Osteocyte (in vitro differentiated cells): ENCODE measurements around the gene OR9G1. TPM values are rescaled to one million over a fixed set of nuclear protein-coding genes. Genes with fewer than 3 reads are reported as not detected.

Experiments used
- DNase-seq: peaks from one replicate; pipeline ENCODE4 v3.0.0; 2021; ENCODE audit warnings: mixed read lengths; ENCODE audit not compliant: unreplicated experiment; ENCODE audit errors: extremely low spot score
- H3K27ac Mint-ChIP-seq: one replicate; pipeline ENCODE4 v1.8.0; 2021; ENCODE audit warnings: mild to moderate bottlenecking, mixed read lengths; ENCODE audit not compliant: unreplicated experiment
- H3K27me3 Mint-ChIP-seq: one replicate; pipeline ENCODE4 v1.8.0; 2021; ENCODE audit warnings: mixed read lengths; ENCODE audit not compliant: unreplicated experiment
- H3K36me3 Mint-ChIP-seq: one replicate; pipeline ENCODE4 v1.8.0; 2021; ENCODE audit warnings: mixed read lengths; ENCODE audit not compliant: unreplicated experiment
- H3K4me1 Mint-ChIP-seq: one replicate; pipeline ENCODE4 v1.8.0; 2021; ENCODE audit warnings: mixed read lengths; ENCODE audit not compliant: unreplicated experiment
- H3K4me3 Mint-ChIP-seq: one replicate; pipeline ENCODE4 v1.8.0; 2021; ENCODE audit warnings: mild to moderate bottlenecking, moderate library complexity, mixed read lengths; ENCODE audit not compliant: unreplicated experiment
- H3K9me3 Mint-ChIP-seq: one replicate; pipeline ENCODE4 v1.8.0; 2021; ENCODE audit warnings: mixed read lengths; ENCODE audit not compliant: unreplicated experiment
- microRNA-seq: library from miRNA; unstranded; fragments of <30 nt; microRNA quantifications from one replicate; pipeline ENCODE4 v1.1.0, GENCODE V29; 2020; ENCODE audit not compliant: unreplicated experiment
- total RNA-seq: library from RNA; stranded (reverse); gene quantifications from 2 replicates; pipeline ENCODE4 v1.2.1, GENCODE V29; 2021
- TF ChIP-seq, protein P1 (sequence below): fragments of 200-600 bp; sonication (generic); IDR thresholded peaks from 2 replicates; pipeline ENCODE4 v1.5.0; 2021; ENCODE audit warnings: antibody characterized with exemption, mild to moderate bottlenecking, moderate library complexity

The OR9G1 gene
- total RNA-seq, 1 donor from 2014 or later, result not detected

GRCh38 chr11:56748597-56748996, 49.7 kb downstream of the OR9G1 start, which contains the start of gene OR9G4:
TSS of gene OR9G4 (minus strand) at chr11:56748697. CDS start at chr11:56743766, 4,931 bp downstream.
- DNase-seq, result no peak
- TF ChIP-seq, protein P1, sequence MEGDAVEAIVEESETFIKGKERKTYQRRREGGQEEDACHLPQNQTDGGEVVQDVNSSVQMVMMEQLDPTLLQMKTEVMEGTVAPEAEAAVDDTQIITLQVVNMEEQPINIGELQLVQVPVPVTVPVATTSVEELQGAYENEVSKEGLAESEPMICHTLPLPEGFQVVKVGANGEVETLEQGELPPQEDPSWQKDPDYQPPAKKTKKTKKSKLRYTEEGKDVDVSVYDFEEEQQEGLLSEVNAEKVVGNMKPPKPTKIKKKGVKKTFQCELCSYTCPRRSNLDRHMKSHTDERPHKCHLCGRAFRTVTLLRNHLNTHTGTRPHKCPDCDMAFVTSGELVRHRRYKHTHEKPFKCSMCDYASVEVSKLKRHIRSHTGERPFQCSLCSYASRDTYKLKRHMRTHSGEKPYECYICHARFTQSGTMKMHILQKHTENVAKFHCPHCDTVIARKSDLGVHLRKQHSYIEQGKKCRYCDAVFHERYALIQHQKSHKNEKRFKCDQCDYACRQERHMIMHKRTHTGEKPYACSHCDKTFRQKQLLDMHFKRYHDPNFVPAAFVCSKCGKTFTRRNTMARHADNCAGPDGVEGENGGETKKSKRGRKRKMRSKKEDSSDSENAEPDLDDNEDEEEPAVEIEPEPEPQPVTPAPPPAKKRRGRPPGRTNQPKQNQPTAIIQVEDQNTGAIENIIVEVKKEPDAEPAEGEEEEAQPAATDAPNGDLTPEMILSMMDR, result no peak
- H3K27me3 Mint-ChIP-seq, result no peaks in the 10 kb centered on the region
- no peaks in the 10 kb centered on the region for H3K36me3 Mint-ChIP-seq
- H3K4me3 Mint-ChIP-seq, result no peak within 1 kb of the TSS
- H3K27ac Mint-ChIP-seq, result no peak within 1 kb of the TSS
- peaks cover 19% of the 10 kb centered on the region for H3K9me3 Mint-ChIP-seq
- H3K4me1 Mint-ChIP-seq, result no peaks in the 10 kb centered on the region

DNA sequence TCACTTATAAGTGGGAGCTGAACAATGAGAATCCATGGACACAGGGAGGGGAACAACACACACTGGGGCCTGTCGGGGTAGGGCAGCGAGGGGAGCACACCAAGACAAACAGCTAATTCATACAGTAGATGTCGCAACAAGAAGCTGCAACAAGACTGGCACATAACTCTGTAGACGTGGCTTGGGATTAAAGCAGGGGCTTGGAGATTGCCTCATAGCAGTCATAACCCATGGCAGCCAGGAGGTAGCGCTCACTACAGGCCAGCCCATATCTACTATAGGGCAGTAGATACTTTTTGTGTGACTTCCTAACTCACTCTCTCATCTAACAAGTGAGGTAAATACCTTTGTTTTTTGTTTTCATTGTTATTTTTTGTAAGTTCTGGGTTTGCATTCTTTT, 51.3 kb downstream of the OR9G1 start:
- peaks cover 19% of the 10 kb centered on the region for H3K9me3 Mint-ChIP-seq
- TF ChIP-seq, protein P1, result no peak
- H3K27me3 Mint-ChIP-seq, result no peaks in the 10 kb centered on the region
- H3K27ac Mint-ChIP-seq, result no peak overlapping the region
- H3K36me3 Mint-ChIP-seq, result no peaks in the 10 kb centered on the region
- H3K4me1 Mint-ChIP-seq, result no peaks in the 10 kb centered on the region
- no peak for DNase-seq
- no peak overlapping the region for H3K4me3 Mint-ChIP-seq

GRCh38 chr11:56751480-56751879, 52.6 kb downstream of the OR9G1 start:
- H3K4me1 Mint-ChIP-seq, result no peaks in the 10 kb centered on the region
- no peaks in the 10 kb centered on the region for H3K36me3 Mint-ChIP-seq
- H3K27ac Mint-ChIP-seq, result no peak overlapping the region
- no peak for DNase-seq
- no peak overlapping the region for H3K4me3 Mint-ChIP-seq
- no peaks in the 10 kb centered on the region for H3K27me3 Mint-ChIP-seq
- peaks cover 19% of the 10 kb centered on the region for H3K9me3 Mint-ChIP-seq
- TF ChIP-seq, protein P1, result no peak

Small RNAs within 50 kb of the gene (microRNA-seq; reads per million reads assigned to microRNA genes)
- gene MIR6128, result not detected

Other genes with a start within 250 kb of the OR9G1 start
- not detected in 2 replicates for gene OR5M3, start 225.7 kb upstream of the OR9G1 start, total RNA-seq
- gene OR5M8, start 207.7 kb upstream of the OR9G1 start, total RNA-seq, result not detected in 2 replicates
- gene OR5M11, start 155.8 kb upstream of the OR9G1 start, total RNA-seq, result not detected in 2 replicates
- not detected in 2 replicates for gene OR5M10, start 121.4 kb upstream of the OR9G1 start, total RNA-seq
- gene OR5M1, start 84.2 kb upstream of the OR9G1 start, total RNA-seq, result not detected in 2 replicates
- not detected in 2 replicates for gene OR5AP2, start 56.7 kb upstream of the OR9G1 start, total RNA-seq
- not detected in 2 replicates for gene OR5AR1, start 35.4 kb upstream of the OR9G1 start, total RNA-seq
- gene OR9G4, start 49.6 kb downstream of the OR9G1 start, total RNA-seq, result not detected in 2 replicates